WI38 (cell line): ENCODE data around the gene FRMD4A.
"Not testable (repeated sequence)": the region's sequence is repeated elsewhere in the genome, so short reads cannot be mapped to it uniquely, and the experiment has no call there.

Experiments
- H3K4me3 ChIP-seq: 2 replicates; pipeline ENCODE4 v1.5.1; 2011; ENCODE audit warnings: low read depth, mild to moderate bottlenecking, control low read depth, low read length
- CTCF ChIP-seq: IDR thresholded peaks from 2 replicates; pipeline ENCODE4 v1.5.1; 2012; ENCODE audit warnings: low read depth, mild to moderate bottlenecking, control low read depth, low read length

Gene FRMD4A

GRCh38 chr10:14220026-14220425 is 110.7 kb downstream of the FRMD4A start:
- no peak overlapping the region for H3K4me3 ChIP-seq
- TF ChIP-seq CTCF, result no peak

- no peak overlapping the region for H3K4me3 ChIP-seq
- no peak for TF ChIP-seq CTCF
Measured at GRCh38 chr10:14219411-14219810, 111.3 kb downstream of the FRMD4A start.

- H3K4me3 ChIP-seq, result no peak overlapping the region
- TF ChIP-seq CTCF, result no peak
Measured at GRCh38 chr10:14215641-14216040, 115.1 kb downstream of the FRMD4A start.

- H3K4me3 ChIP-seq, result not testable (repeated sequence)
Measured at GRCh38 chr10:14213703-14214102, 117.0 kb downstream of the FRMD4A start.

GRCh38 chr10:14211610-14212009 is 119.1 kb downstream of the FRMD4A start:
- TF ChIP-seq CTCF, result no peak
- no peak overlapping the region for H3K4me3 ChIP-seq

GRCh38 chr10:14208231-14208630 is 122.5 kb downstream of the FRMD4A start:
- no peak overlapping the region for H3K4me3 ChIP-seq

GRCh38 chr10:14205233-14205632 is 125.5 kb downstream of the FRMD4A start:
- H3K4me3 ChIP-seq, result no peak overlapping the region
- TF ChIP-seq CTCF, result no peak

More at GRCh38 chr10:14208231-14208630, 122.5 kb downstream of the FRMD4A start:
- TF ChIP-seq CTCF, result no peak
